Esophagus (tissue), 2 donors: ENCODE measurements around the gene RTP3. TPM values are rescaled to one million over a fixed set of nuclear protein-coding genes. Genes with fewer than 3 reads are reported as not detected.

Source experiments
- H3K27ac ChIP-seq, 2 donors: one replicate each; pipeline ENCODE4 v1.5.1; 2013; ENCODE audit warnings: low read depth in 2 of 2, mild to moderate bottlenecking in 2 of 2, inconsistent platforms in 1 of 2, low read length in 1 of 2, moderate library complexity in 1 of 2
- H3K27me3 ChIP-seq, 2 donors: one replicate each; pipeline ENCODE4 v1.6.1; 2013; ENCODE audit warnings: low read length in 2 of 2, control low read depth in 1 of 2, mild to moderate bottlenecking in 1 of 2; ENCODE audit not compliant: insufficient read depth in 2 of 2, control insufficient read depth in 1 of 2
- H3K36me3 ChIP-seq, 2 donors: one replicate each; pipeline ENCODE4 v1.6.1; 2013; ENCODE audit warnings: low read length in 1 of 2; ENCODE audit not compliant: control insufficient read depth in 2 of 2, insufficient read depth in 2 of 2
- H3K4me1 ChIP-seq, 2 donors: one replicate each; pipeline ENCODE4 v1.6.1; 2013; ENCODE audit warnings: low read length in 1 of 2; ENCODE audit not compliant: control insufficient read depth in 2 of 2, insufficient read depth in 2 of 2
- H3K4me3 ChIP-seq, 2 donors: one replicate each; pipeline ENCODE4 v1.5.1; 2013; ENCODE audit warnings: low read length in 2 of 2, mild to moderate bottlenecking in 2 of 2, low read depth in 1 of 2, moderate library complexity in 1 of 2
- H3K9me3 ChIP-seq, 2 donors: one replicate each; pipeline ENCODE4 v1.6.1; 2013; ENCODE audit warnings: mild to moderate bottlenecking in 2 of 2, low read depth in 1 of 2, low read length in 1 of 2, moderate library complexity in 1 of 2; ENCODE audit not compliant: control insufficient read depth in 2 of 2, insufficient read depth in 1 of 2
- WGBS, 2 donors: extraction: QIAGEN DNeasy Blood & Tissue Kit; methylation state at CpG; one replicate each; pipeline ENCODE4 v1.1.7; 2013; 5-methylcytosine and 5-hydroxymethylcytosine counted together
- polyA plus RNA-seq, 2 donors: library from polyadenylated mRNA; stranded (reverse); fragments of 200-250 nt; gene quantifications; one replicate each; pipeline ENCODE4 v1.2.3, GENCODE V29; 2013
- donor health status: healthy with polysubstance abuse.
- donor health status: Bipolar disorder and iron deficiency.

RTP3 gene
- polyA plus RNA-seq, 2 donors: not detected

- Histone ChIP-seq H3K27ac (no peak overlapping the region), H3K36me3 (no peaks in the 10 kb centered on the region), H3K4me1 (peaks cover 0 to 6% of the 10 kb centered on the region in 2 donors), H3K4me3 (no peak overlapping the region), H3K27me3 (peaks cover 0 to 4% of the 10 kb centered on the region in 2 donors), H3K9me3 (no peaks in the 10 kb centered on the region)
- WGBS, 2 donors: 66 to 74% methylated on average over 3 of the region's 3 CpGs
Measured at GRCh38 chr3:46462111-46462510, 35.7 kb upstream of the RTP3 start.

GRCh38 chr3:46462511-46462910 is 35.3 kb upstream of the RTP3 start:
- 65 to 74% methylated on average over 3 of the region's 3 CpGs for WGBS, 2 donors
- no peaks in the 10 kb centered on the region for H3K9me3 ChIP-seq
- peaks cover 0 to 4% of the 10 kb centered on the region in 2 donors for H3K27me3 ChIP-seq
- no peak overlapping the region for H3K4me3 ChIP-seq
- H3K27ac ChIP-seq: no peak overlapping the region
- H3K36me3 ChIP-seq: no peaks in the 10 kb centered on the region
- peaks cover 0 to 6% of the 10 kb centered on the region in 2 donors for H3K4me1 ChIP-seq

- no peak overlapping the region for H3K4me3 ChIP-seq
- no peaks in the 10 kb centered on the region for H3K9me3 ChIP-seq
- no peaks in the 10 kb centered on the region for H3K36me3 ChIP-seq
- H3K27ac ChIP-seq: no peak overlapping the region
- peaks cover 0 to 4% of the 10 kb centered on the region in 2 donors for H3K27me3 ChIP-seq
- peaks cover 0 to 6% of the 10 kb centered on the region in 2 donors for H3K4me1 ChIP-seq
- 57 to 67% methylated on average over 6 of the region's 6 CpGs for WGBS, 2 donors
Measured at GRCh38 chr3:46463120-46463867, 34.5 kb upstream of the RTP3 start.

GRCh38 chr3:46463868-46464241 is 33.9 kb upstream of the RTP3 start:
- H3K27me3 ChIP-seq: peaks cover 0 to 4% of the 10 kb centered on the region in 2 donors
- peaks cover 0 to 6% of the 10 kb centered on the region in 2 donors for H3K4me1 ChIP-seq
- no peaks in the 10 kb centered on the region for H3K36me3 ChIP-seq
- 81 to 85% methylated on average over 8 of the region's 8 CpGs for WGBS, 2 donors
- H3K27ac ChIP-seq: no peak overlapping the region
- no peak overlapping the region for H3K4me3 ChIP-seq
- no peaks in the 10 kb centered on the region for H3K9me3 ChIP-seq

- Histone ChIP-seq H3K9me3 (no peaks in the 10 kb centered on the region), H3K27ac (no peak within 1 kb of the TSS), H3K4me3 (no peak within 1 kb of the TSS), H3K36me3 (no peaks in the 10 kb centered on the region), H3K4me1 (peaks cover 0 to 6% of the 10 kb centered on the region in 2 donors), H3K27me3 (peaks cover 0 to 4% of the 10 kb centered on the region in 2 donors)
- WGBS, 2 donors: 22 to 30% methylated on average over 41 to 44 of the region's 44 CpGs
Measured at GRCh38 chr3:46464326-46465195, 33.2 kb upstream of the RTP3 start, which contains the start of gene LTF. Gene LTF (minus strand): TSS chr3:46464905. CDS start chr3:46464867, 38 bp downstream.

GRCh38 chr3:46465196-46465520 is 32.6 kb upstream of the RTP3 start:
- Histone ChIP-seq H3K27ac (no peak overlapping the region), H3K9me3 (no peaks in the 10 kb centered on the region), H3K27me3 (peaks cover 0 to 4% of the 10 kb centered on the region in 2 donors), H3K4me1 (peaks cover 0 to 6% of the 10 kb centered on the region in 2 donors), H3K36me3 (no peaks in the 10 kb centered on the region), H3K4me3 (no peak overlapping the region)
- 53 to 62% methylated on average over 2 of the region's 2 CpGs for WGBS, 2 donors

GRCh38 chr3:46466273-46466672 is 31.5 kb upstream of the RTP3 start:
- H3K27me3 ChIP-seq: peaks cover 0 to 4% of the 10 kb centered on the region in 2 donors

GRCh38 chr3:46466871-46467403 is 30.8 kb upstream of the RTP3 start:
- no peaks in the 10 kb centered on the region for H3K9me3 ChIP-seq
- no peak overlapping the region for H3K27ac ChIP-seq
- 54 to 71% methylated on average over 1 of the region's 1 CpG for WGBS, 2 donors
- H3K27me3 ChIP-seq: peaks cover 0 to 4% of the 10 kb centered on the region in 2 donors
- peaks cover 0 to 6% of the 10 kb centered on the region in 2 donors for H3K4me1 ChIP-seq
- H3K36me3 ChIP-seq: no peaks in the 10 kb centered on the region
- no peak overlapping the region for H3K4me3 ChIP-seq

More at GRCh38 chr3:46466273-46466672, 31.5 kb upstream of the RTP3 start:
- Histone ChIP-seq H3K4me1 (peaks cover 0 to 6% of the 10 kb centered on the region in 2 donors), H3K36me3 (no peaks in the 10 kb centered on the region), H3K9me3 (no peaks in the 10 kb centered on the region), H3K4me3 (no peak overlapping the region), H3K27ac (no peak overlapping the region)

GRCh38 chr3:46467562-46467961 is 30.2 kb upstream of the RTP3 start:
- peaks cover 0 to 6% of the 10 kb centered on the region in 2 donors for H3K4me1 ChIP-seq
- H3K27me3 ChIP-seq: peaks cover 0 to under 1% of the 10 kb centered on the region in 2 donors
- H3K4me3 ChIP-seq: no peak overlapping the region
- H3K9me3 ChIP-seq: no peaks in the 10 kb centered on the region
- no peaks in the 10 kb centered on the region for H3K36me3 ChIP-seq
- WGBS, 2 donors: 89 to 91% methylated on average over 4 of the region's 4 CpGs
- H3K27ac ChIP-seq: no peak overlapping the region
